ENCODE results near the gene RABGAP1L.

The RABGAP1L gene

GRCh38 chr1:174968750-174969244 lies 809.5 kb downstream of the RABGAP1L start:
- TF ChIP-seq, protein P1, sequence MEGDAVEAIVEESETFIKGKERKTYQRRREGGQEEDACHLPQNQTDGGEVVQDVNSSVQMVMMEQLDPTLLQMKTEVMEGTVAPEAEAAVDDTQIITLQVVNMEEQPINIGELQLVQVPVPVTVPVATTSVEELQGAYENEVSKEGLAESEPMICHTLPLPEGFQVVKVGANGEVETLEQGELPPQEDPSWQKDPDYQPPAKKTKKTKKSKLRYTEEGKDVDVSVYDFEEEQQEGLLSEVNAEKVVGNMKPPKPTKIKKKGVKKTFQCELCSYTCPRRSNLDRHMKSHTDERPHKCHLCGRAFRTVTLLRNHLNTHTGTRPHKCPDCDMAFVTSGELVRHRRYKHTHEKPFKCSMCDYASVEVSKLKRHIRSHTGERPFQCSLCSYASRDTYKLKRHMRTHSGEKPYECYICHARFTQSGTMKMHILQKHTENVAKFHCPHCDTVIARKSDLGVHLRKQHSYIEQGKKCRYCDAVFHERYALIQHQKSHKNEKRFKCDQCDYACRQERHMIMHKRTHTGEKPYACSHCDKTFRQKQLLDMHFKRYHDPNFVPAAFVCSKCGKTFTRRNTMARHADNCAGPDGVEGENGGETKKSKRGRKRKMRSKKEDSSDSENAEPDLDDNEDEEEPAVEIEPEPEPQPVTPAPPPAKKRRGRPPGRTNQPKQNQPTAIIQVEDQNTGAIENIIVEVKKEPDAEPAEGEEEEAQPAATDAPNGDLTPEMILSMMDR (IDR thresholded peaks at IDR 0.05; ENCODE audit: borderline replicate concordance, control extremely low read depth, extremely low read depth, insufficient read depth, missing control alignments) = no peak
- DNase-seq (ENCODE audit: low spot score) = peak; percentile 53
- in situ Hi-C loops (cut with MboI; ENCODE audit: low sequenced_read_pairs, unreplicated experiment) = no loop called here

DNA sequence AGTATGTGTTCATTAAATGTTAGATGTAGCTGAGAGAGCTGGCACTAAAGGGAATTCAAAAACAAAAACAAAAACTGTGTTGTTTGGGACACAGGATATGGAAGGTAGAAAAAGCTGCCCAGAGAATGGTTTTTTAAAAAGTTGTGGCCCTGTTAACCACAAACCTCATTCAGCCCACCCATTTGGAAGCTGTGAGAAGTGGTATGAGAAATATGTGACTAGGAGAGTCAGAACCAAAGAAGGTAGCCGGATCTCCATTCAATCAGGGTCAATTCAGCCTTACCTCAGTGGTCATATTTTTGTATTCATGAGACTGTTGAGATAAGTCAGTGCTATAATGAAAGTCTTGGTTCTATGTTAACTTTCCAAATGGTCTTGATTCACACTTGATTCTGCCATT lies 810.7 kb downstream of the RABGAP1L start:
- in situ Hi-C loops (cut with MboI; ENCODE audit: low sequenced_read_pairs, unreplicated experiment) = loop anchor here (10.0 kb wide), 1 partner anchor 175 kb away; no protein-coding TSS in a partner anchor
- no peak for DNase-seq (ENCODE audit: low spot score)
- TF ChIP-seq, protein P1 (IDR thresholded peaks at IDR 0.05; ENCODE audit: borderline replicate concordance, control extremely low read depth, extremely low read depth, insufficient read depth, missing control alignments) = no peak

DNA sequence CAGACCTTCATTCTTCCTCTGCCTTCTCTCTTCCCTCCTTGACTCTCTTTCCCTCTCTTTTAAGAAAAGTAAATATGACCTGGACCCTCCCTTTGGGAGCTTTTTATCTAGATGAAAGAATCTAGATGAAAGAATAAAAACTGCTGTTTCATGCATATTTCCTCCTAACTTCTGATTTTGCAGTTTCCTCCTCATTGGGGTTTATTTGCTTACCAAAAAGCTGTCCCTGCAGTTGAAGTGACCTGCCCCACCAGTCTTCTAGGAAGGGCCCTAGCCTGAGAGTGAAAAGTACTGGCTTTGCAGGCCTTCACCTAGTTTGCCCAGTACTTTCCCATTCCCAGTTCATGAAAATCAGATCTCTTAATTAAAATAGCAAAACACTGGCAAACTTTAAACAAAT lies 812.1 kb downstream of the RABGAP1L start:
- in situ Hi-C loops (cut with MboI; ENCODE audit: low sequenced_read_pairs, unreplicated experiment) = loop anchor here (10.0 kb wide), 1 partner anchor 177 kb away; no protein-coding TSS in a partner anchor
- DNase-seq (ENCODE audit: low spot score) = no peak
- TF ChIP-seq, protein P1 (IDR thresholded peaks at IDR 0.05; ENCODE audit: borderline replicate concordance, control extremely low read depth, extremely low read depth, insufficient read depth, missing control alignments) = no peak

- TF ChIP-seq, protein P1 (IDR thresholded peaks at IDR 0.05; ENCODE audit: borderline replicate concordance, control extremely low read depth, extremely low read depth, insufficient read depth, missing control alignments) = no peak
- in situ Hi-C loops (cut with MboI; ENCODE audit: low sequenced_read_pairs, unreplicated experiment) = loop anchor here (10.0 kb wide), 1 partner anchor 177 kb away; no protein-coding TSS in a partner anchor
- DNase-seq (ENCODE audit: low spot score) = no peak
These were observed 812.6 kb downstream of the RABGAP1L start for GRCh38 chr1:174971902-174972301.

- TF ChIP-seq, protein P1 (IDR thresholded peaks at IDR 0.05; ENCODE audit: borderline replicate concordance, control extremely low read depth, extremely low read depth, insufficient read depth, missing control alignments) = no peak
- in situ Hi-C loops (cut with MboI; ENCODE audit: low sequenced_read_pairs, unreplicated experiment) = loop anchor here (10.0 kb wide), 1 partner anchor 180 kb away; no protein-coding TSS in a partner anchor
- DNase-seq (ENCODE audit: low spot score) = no peak
These were observed 815.4 kb downstream of the RABGAP1L start for GRCh38 chr1:174974711-174975119.

DNA sequence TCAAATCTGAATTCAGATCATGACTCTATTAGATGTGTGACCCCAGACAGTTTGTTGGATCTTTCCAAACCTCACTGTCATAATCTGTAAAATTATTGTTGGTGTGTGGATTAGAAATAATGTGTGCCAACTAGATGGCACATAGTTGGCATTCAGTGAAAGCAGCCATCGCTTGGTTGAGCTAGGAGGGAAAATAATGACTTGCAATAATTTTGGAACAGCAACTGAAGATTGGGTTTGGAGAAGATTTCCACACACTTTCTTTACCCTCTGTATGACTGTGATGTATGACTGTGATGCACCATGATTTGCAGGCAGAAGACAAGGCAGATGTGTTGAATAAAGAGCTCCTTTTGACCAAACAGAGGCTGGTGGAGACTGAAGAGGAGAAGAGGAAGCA lies 816.4 kb downstream of the RABGAP1L start:
- no peak for DNase-seq (ENCODE audit: low spot score)
- TF ChIP-seq, protein P1 (IDR thresholded peaks at IDR 0.05; ENCODE audit: borderline replicate concordance, control extremely low read depth, extremely low read depth, insufficient read depth, missing control alignments) = no peak
- in situ Hi-C loops (cut with MboI; ENCODE audit: low sequenced_read_pairs, unreplicated experiment) = loop anchor here (10.0 kb wide), 1 partner anchor 181 kb away; no protein-coding TSS in a partner anchor

Measured in GM13976 (cell line).